Measurements from ENCODE around the gene MCM3.

DNA sequence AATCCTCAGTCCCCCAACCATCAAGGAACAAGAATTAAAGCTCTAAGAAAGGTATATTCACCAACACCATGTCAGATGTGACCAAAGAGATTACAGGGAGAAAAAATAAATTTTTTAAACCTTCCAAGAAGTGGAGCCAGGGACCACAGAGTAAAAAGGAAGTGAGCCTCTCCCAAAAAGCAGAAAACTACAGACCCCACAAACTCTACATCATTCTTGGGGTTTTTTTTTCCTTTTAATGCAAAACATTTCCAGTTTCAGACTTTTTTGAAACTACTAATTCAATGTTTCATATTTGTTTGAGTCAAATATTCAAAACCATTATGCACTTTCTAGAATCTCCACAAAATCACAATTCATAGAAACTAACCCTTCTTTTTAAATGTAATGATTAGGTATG, 33.4 kb downstream of the MCM3 start:
- no peak for TF ChIP-seq EZH2 (IDR thresholded peaks at IDR 0.05; ENCODE audit: borderline replicate concordance, insufficient read depth, low read length, poor library complexity, severe bottlenecking)
- TF ChIP-seq SMC3 (conservative IDR thresholded peaks at IDR 0.05; ENCODE audit: poor library complexity), result no peak
- no peak for TF ChIP-seq MXI1 (conservative IDR thresholded peaks at IDR 0.05; ENCODE audit: poor library complexity, severe bottlenecking)
- no peak for TF ChIP-seq CTCF (IDR thresholded peaks at IDR 0.05; ENCODE audit: poor library complexity, severe bottlenecking)
- no peak for TF ChIP-seq RAD21 (conservative IDR thresholded peaks at IDR 0.05)
- no peak for TF ChIP-seq POLR2AphosphoS5 (IDR thresholded peaks at IDR 0.05)
